PC-9 (cell line): ENCODE results near the gene TMPRSS7. TPM values are rescaled to one million over a fixed set of nuclear protein-coding genes. Genes with fewer than 3 reads are reported as not detected.
"Not testable (repeated sequence)": the region's sequence is repeated elsewhere in the genome, so short reads cannot be mapped to it uniquely, and the experiment has no call there.

Source experiments
- BruUV-seq: library from RNA; stranded (reverse); fragments of 400-500 nt; replicated peaks from 2 replicates; lab custom pipeline; 2021; lab: Mats Ljungman, UMichigan
- CTCF ChIA-PET: fragments of 300-600 bp; sonication (Branson Sonifier 250); formaldehyde crosslinking; loops from one replicate; lab custom pipeline; 2022; ENCODE audit warnings: antibody characterized with exemption; lab: Charles Lee
- POLR2A ChIA-PET: fragments of 300-600 bp; sonication (Branson Sonifier 250); formaldehyde crosslinking; loops from one replicate; lab custom pipeline; 2022; ENCODE audit warnings: antibody characterized with exemption; ENCODE audit not compliant: unreplicated experiment; lab: Charles Lee
- DNase-seq, 2 experiments: peaks; one replicate each; pipeline versions ENCODE4 v3.0.0 to v3.0.0-alpha.2; 2015 to 2022; ENCODE audit warnings: mixed read lengths in 1 of 2
- H2AFZ ChIP-seq: fragments of 200-600 bp; sonication (generic); 2 replicates; pipeline ENCODE4 v1.8.1; 2017; ENCODE audit warnings: antibody characterized with exemption
- H3F3A ChIP-seq: fragments of 200-600 bp; sonication (generic); 2 replicates; pipeline ENCODE4 v1.8.1; 2017; ENCODE audit warnings: antibody characterized with exemption, mild to moderate bottlenecking, low read depth; ENCODE audit not compliant: insufficient read depth
- H3K27ac ChIP-seq: fragments of 200-600 bp; sonication (generic); 2 replicates; pipeline ENCODE4 v1.6.1; 2016; ENCODE audit warnings: mixed run types
- H3K27me3 ChIP-seq: fragments of 200-600 bp; sonication (generic); 2 replicates; pipeline ENCODE4 v1.6.1; 2016; ENCODE audit warnings: low read depth, mixed run types; ENCODE audit not compliant: insufficient read depth
- H3K36me3 ChIP-seq: fragments of 200-600 bp; sonication (generic); 2 replicates; pipeline ENCODE4 v1.6.1; 2016; ENCODE audit warnings: low read depth, mixed run types
- H3K4me1 ChIP-seq: fragments of 200-600 bp; sonication (generic); replicated peaks from 2 replicates; pipeline ENCODE4 v1.6.1; 2016; ENCODE audit warnings: mixed run types; ENCODE audit not compliant: insufficient read depth
- H3K4me2 ChIP-seq: fragments of 200-600 bp; sonication (generic); 2 replicates; pipeline ENCODE4 v1.6.1; 2017; ENCODE audit warnings: mixed run types
- H3K4me3 ChIP-seq: fragments of 200-600 bp; sonication (generic); 2 replicates; pipeline ENCODE4 v1.6.1; 2016; ENCODE audit warnings: mixed run types
- H3K79me2 ChIP-seq: fragments of 200-600 bp; sonication (generic); 2 replicates; pipeline ENCODE4 v1.6.1; 2017; ENCODE audit warnings: low read depth, mixed run types
- H3K9me2 ChIP-seq: fragments of 200-600 bp; sonication (generic); 2 replicates; pipeline ENCODE4 v1.8.1; 2017; ENCODE audit warnings: mild to moderate bottlenecking; ENCODE audit not compliant: insufficient read depth
- H3K9me3 ChIP-seq: fragments of 200-600 bp; sonication (generic); 2 replicates; pipeline ENCODE4 v1.8.1; 2016; ENCODE audit warnings: low read depth; ENCODE audit not compliant: insufficient read depth
- H4K20me1 ChIP-seq: fragments of 200-600 bp; sonication (generic); 2 replicates; pipeline ENCODE4 v1.8.1; 2017; ENCODE audit not compliant: insufficient read depth
- EZH2 ChIP-seq: fragments of 200-600 bp; sonication (generic); IDR thresholded peaks from 2 replicates; pipeline ENCODE4 v1.8.0; 2017; ENCODE audit warnings: antibody characterized with exemption, low read depth
- intact Hi-C: fragments of 100-400 bp; cut with micrococcal nuclease; formaldehyde crosslinking; loops from one replicate; pipeline ENCODE4 v1.10.0; 2022; ENCODE audit not compliant: unreplicated experiment
- total RNA-seq: library from RNA; stranded (reverse); gene quantifications from 2 replicates; pipeline ENCODE4 v1.2.3, GENCODE V29; 2021
- TF ChIP-seq, protein P1 (sequence below): fragments of 200-600 bp; sonication (generic); conservative IDR thresholded peaks from 2 replicates; pipeline ENCODE4 v1.6.1; 2017; ENCODE audit warnings: mixed run types, antibody characterized with exemption, mild to moderate bottlenecking, moderate library complexity

TMPRSS7 gene
- total RNA-seq, 1 experiment from 2014 or later, result not detected

DNA sequence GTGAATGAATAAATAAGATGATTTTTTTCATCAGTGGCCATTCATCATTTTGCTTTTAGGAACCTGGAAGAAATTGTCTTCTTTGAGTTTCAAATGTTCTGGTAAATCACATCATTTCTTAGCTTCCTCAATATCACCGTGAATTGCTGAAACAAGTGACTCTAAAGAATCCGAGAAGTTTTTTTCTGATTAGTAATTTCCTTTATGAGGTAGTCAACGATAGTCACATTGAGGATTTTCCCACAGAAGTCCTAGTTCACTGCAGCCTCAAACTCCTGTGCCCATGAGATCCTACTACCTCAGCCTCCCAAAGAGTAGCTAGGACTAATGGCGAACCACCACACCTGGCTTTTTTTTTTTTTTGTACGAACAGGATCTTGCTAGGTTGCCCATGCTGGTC, 3.6 kb upstream of the TMPRSS7 start:
- CTCF ChIA-PET, result no interaction called here
- Histone ChIP-seq H3K4me2 (no peak overlapping the region), H3K9me3 (no peaks in the 10 kb centered on the region), H3F3A (no peaks in the 10 kb centered on the region), H3K36me3 (no peaks in the 10 kb centered on the region), H3K9me2 (no peaks in the 10 kb centered on the region), H4K20me1 (no peaks in the 10 kb centered on the region), H3K4me1 (no peaks in the 10 kb centered on the region), H3K79me2 (no peaks in the 10 kb centered on the region), H3K27me3 (no peaks in the 10 kb centered on the region), H3K4me3 (no peak overlapping the region), H2AFZ (no peak overlapping the region), H3K27ac (no peak overlapping the region)
- BruUV-seq, result no TSS peak
- TF ChIP-seq, protein P1, sequence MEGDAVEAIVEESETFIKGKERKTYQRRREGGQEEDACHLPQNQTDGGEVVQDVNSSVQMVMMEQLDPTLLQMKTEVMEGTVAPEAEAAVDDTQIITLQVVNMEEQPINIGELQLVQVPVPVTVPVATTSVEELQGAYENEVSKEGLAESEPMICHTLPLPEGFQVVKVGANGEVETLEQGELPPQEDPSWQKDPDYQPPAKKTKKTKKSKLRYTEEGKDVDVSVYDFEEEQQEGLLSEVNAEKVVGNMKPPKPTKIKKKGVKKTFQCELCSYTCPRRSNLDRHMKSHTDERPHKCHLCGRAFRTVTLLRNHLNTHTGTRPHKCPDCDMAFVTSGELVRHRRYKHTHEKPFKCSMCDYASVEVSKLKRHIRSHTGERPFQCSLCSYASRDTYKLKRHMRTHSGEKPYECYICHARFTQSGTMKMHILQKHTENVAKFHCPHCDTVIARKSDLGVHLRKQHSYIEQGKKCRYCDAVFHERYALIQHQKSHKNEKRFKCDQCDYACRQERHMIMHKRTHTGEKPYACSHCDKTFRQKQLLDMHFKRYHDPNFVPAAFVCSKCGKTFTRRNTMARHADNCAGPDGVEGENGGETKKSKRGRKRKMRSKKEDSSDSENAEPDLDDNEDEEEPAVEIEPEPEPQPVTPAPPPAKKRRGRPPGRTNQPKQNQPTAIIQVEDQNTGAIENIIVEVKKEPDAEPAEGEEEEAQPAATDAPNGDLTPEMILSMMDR, result no peak
- TF ChIP-seq EZH2, result no peak
- POLR2A ChIA-PET, result no interaction called here
- intact Hi-C loops, result no loop called here
- DNase-seq, result no peak

DNA sequence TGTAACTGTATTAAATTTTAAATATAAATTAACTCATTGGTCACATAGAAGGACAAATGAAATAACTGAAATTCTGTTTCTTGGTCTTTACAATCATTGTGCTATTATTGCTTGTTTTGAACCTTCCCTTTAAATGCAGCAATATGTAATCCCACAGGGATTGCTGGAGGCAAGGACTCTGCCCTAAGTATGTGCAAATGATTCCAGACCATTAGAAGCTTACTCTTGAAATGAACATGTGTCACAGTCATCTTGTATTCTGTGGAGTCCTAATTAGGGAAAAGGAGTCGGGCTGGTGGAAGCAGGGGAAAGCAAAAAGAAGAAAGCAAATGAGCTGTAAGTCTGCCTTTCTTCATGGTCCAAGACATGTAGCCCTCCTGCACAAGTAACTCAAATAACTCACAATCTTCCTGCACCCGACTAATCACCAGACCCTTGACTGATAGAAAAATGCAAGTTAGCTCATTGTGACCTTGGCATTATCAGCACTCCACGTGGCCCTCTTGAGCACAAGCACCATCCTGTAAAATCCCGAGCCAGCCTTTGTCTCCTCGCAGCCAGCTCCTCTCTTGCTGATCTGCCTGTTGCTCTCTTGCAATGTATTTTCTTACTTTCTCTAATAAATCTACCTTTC, 2.3 kb upstream of the TMPRSS7 start:
- Histone ChIP-seq H2AFZ (no peak overlapping the region), H3K27me3 (no peaks in the 10 kb centered on the region), H3K9me3 (no peaks in the 10 kb centered on the region; the same call in 1 of the 2 replicates), H3K79me2 (no peaks in the 10 kb centered on the region), H4K20me1 (no peaks in the 10 kb centered on the region), H3K36me3 (no peaks in the 10 kb centered on the region), H3K4me3 (no peak overlapping the region), H3K27ac (no peak overlapping the region), H3K4me2 (no peak overlapping the region), H3K9me2 (no peaks in the 10 kb centered on the region), H3F3A (no peaks in the 10 kb centered on the region), H3K4me1 (no peaks in the 10 kb centered on the region)
- intact Hi-C loops, result no loop called here
- TF ChIP-seq EZH2, result no peak
- TF ChIP-seq, protein P1, result no peak
- no TSS peak for BruUV-seq
- CTCF ChIA-PET, result interaction anchor here (0.5 to 0.9 kb wide), 2 partner anchors 11 to 509 kb away, joined by 3 read pairs; no protein-coding TSS in a partner anchor
- no peak for DNase-seq
- POLR2A ChIA-PET, result no interaction called here

DNA sequence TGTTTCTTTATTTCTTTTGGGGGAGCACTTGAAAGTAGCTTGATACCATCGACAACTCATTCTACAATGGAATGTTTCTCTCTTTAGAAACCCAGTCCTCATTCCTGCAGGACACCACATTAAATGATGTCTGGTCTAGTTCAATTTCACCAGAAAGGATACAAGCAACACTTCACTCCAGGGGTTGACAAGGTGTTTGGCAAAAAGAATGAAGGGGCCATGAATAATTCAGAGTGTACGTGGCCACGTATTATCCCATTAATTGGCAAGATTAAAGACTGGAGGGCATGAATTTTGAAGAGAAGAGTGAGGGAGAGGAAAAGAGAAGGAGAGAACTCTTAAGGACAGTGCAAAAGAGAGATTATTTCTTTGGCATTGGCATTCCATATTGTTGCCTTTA, 705 bp downstream of the TMPRSS7 start:
- no peak for TF ChIP-seq EZH2
- TF ChIP-seq, protein P1, result no peak
- POLR2A ChIA-PET, result no interaction called here
- no peak for DNase-seq

DNA sequence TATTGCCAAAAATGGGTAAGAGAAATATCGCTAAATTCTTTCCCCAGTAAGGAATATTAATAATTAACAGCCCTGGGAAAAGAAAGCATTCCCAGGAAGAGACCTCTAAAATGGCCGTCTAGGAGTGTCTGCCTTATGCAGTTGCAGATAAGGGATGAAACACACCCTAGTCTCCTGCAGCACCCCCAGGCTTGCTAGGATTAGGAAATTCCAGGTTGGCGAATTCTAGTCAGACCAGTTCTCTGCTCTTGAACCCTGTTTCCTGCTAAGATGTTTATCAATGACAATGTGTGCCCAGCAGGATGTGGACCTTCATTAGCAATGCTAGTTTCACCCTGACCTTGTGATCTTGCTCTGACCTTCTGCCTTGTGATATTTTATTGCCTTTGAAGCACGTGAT, 2.7 kb downstream of the TMPRSS7 start:
- H3K27me3 ChIP-seq, CTCF ChIA-PET, H3F3A ChIP-seq, H3K4me1 ChIP-seq, H3K4me3 ChIP-seq, H3K27ac ChIP-seq, H4K20me1 ChIP-seq, H3K4me2 ChIP-seq, POLR2A ChIA-PET, H3K9me2 ChIP-seq, H3K36me3 ChIP-seq, H3K9me3 ChIP-seq, BruUV-seq, H2AFZ ChIP-seq, DNase-seq, intact Hi-C loops, H3K79me2 ChIP-seq: not testable (repeated sequence)

More for the DNA sequence above, 705 bp downstream of the TMPRSS7 start:
- Histone ChIP-seq H3K27ac (no peak overlapping the region), H3K9me2 (no peaks in the 10 kb centered on the region), H3K4me1 (no peaks in the 10 kb centered on the region), H3K9me3 (peaks cover 10% of the 10 kb centered on the region; the same call in 1 of the 2 replicates), H3F3A (no peaks in the 10 kb centered on the region), H4K20me1 (no peaks in the 10 kb centered on the region), H3K36me3 (no peaks in the 10 kb centered on the region), H3K4me3 (no peak overlapping the region), H2AFZ (peak overlapping the region; percentile 7; the same call in 1 of the 2 replicates), H3K79me2 (no peaks in the 10 kb centered on the region), H3K27me3 (no peaks in the 10 kb centered on the region), H3K4me2 (no peak overlapping the region)
- CTCF ChIA-PET, result no interaction called here
- no TSS peak for BruUV-seq
- intact Hi-C loops, result no loop called here
